ENCODE measurements around the gene ZRANB2. TPM values are rescaled to one million over a fixed set of nuclear protein-coding genes. Genes with fewer than 3 reads are reported as not detected.

Gene ZRANB2
- total and polyA plus RNA-seq, 9 of the 15 experiments (the other 6 are each of a cell fraction or from before 2014, with no cell fraction given) = 80.8 to 264 (median 157) TPM

DNA sequence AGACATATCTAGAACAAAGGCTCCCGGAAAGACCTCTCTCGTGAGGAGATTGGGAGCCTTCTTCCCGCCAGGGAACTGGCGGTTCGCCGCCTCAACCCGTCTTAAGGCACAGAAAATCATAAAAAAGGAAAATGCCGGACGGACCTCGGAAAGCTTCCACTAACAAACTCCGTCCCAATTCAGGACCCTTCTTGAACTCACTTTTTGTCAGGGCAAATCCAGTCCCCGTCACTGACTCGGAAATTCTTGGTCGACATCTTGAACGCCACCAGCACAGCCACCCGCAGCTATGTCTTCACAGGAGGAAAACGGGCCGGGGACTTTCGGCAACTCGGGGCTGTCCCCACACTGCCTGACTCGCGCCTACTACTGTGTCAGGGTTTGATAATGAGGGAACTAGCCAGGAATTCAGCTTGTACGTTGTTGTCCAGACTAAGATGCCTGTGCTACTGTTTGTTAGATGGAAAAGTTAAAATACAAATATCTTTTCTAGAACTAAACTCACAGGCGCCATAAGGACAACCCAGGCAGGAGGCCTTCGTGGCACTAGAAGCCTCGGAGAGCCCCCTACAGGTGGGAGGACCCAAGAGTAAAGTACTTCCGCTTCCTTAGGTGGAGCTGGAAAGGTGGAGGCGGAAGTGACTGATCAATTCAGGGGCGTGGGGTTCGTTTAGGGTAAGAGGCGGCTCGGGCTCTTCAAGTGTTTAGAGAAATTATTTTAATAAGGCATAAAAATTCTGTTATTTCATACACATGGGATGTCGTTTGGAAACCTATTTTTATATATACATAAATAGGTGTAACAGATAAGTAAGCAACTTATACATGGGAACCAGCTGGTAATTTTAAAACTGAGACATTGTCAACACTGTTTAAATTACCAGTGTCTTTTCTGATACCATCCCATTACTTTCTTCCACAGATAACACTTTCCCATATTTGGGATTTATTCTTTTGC is at the start of gene ZRANB2 (continued):
- TF ChIP-seq, protein P1, sequence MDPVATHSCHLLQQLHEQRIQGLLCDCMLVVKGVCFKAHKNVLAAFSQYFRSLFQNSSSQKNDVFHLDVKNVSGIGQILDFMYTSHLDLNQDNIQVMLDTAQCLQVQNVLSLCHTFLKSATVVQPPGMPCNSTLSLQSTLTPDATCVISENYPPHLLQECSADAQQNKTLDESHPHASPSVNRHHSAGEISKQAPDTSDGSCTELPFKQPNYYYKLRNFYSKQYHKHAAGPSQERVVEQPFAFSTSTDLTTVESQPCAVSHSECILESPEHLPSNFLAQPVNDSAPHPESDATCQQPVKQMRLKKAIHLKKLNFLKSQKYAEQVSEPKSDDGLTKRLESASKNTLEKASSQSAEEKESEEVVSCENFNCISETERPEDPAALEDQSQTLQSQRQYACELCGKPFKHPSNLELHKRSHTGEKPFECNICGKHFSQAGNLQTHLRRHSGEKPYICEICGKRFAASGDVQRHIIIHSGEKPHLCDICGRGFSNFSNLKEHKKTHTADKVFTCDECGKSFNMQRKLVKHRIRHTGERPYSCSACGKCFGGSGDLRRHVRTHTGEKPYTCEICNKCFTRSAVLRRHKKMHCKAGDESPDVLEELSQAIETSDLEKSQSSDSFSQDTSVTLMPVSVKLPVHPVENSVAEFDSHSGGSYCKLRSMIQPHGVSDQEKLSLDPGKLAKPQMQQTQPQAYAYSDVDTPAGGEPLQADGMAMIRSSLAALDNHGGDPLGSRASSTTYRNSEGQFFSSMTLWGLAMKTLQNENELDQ (CRISPR knock-in tag; IDR thresholded peaks at IDR 0.05; ENCODE audit: borderline replicate concordance) = 0 out of 2 replicates have a peak, but pooled peaks have one; percentile 37
- TF ChIP-seq MTF1 (CRISPR knock-in tag; IDR thresholded peaks at IDR 0.05; ENCODE audit: borderline replicate concordance) = no peak
- TF ChIP-seq ZHX1 (conservative IDR thresholded peaks at IDR 0.05; ENCODE audit: low read length) = 0 out of 2 replicates have a peak, but pooled peaks have one; percentile 44
- no peak for TF ChIP-seq ZNF586 (CRISPR knock-in tag; conservative IDR thresholded peaks at IDR 0.05)
- TF ChIP-seq NBN (IDR thresholded peaks at IDR 0.05; ENCODE audit: low read depth) = peak; percentile 80; the same call in 1 of the 2 replicates
- TF ChIP-seq PHTF2 (CRISPR knock-in tag; IDR thresholded peaks at IDR 0.05) = no peak
- TF ChIP-seq NRF1 (conservative IDR thresholded peaks at IDR 0.05 in 1 of 2, IDR thresholded peaks at IDR 0.05 in 1 of 2) = peak; percentile 31 to 45; a peak in 2 of 4 replicates
- TF ChIP-seq MAZ (CRISPR knock-in tag; conservative IDR thresholded peaks at IDR 0.05 in 1 of 2, IDR thresholded peaks at IDR 0.05 in 1 of 2) = no peak
- TF ChIP-seq MCM7 (IDR thresholded peaks at IDR 0.05) = no peak
- TF ChIP-seq JUNB (CRISPR knock-in tag; conservative IDR thresholded peaks at IDR 0.05) = no peak
- no peak for TF ChIP-seq MYBL2 (IDR thresholded peaks at IDR 0.05; ENCODE audit: low read depth)
- no peak for TF ChIP-seq MYBL2 (CRISPR knock-in tag; IDR thresholded peaks at IDR 0.05; ENCODE audit: borderline replicate concordance)
- peak; percentile 74 for TF ChIP-seq ETS1 (conservative IDR thresholded peaks at IDR 0.05; ENCODE audit: control insufficient read depth, low read depth, low read length)
- TF ChIP-seq ZNF778 (CRISPR knock-in tag; IDR thresholded peaks at IDR 0.05) = no peak
- TF ChIP-seq ZNF507 (tag; conservative IDR thresholded peaks at IDR 0.05) = no peak
- no peak for TF ChIP-seq FOXA3 (CRISPR knock-in tag; conservative IDR thresholded peaks at IDR 0.05 in 1 of 2, IDR thresholded peaks at IDR 0.05 in 1 of 2)
- TF ChIP-seq RAD21 (CRISPR knock-in tag; conservative IDR thresholded peaks at IDR 0.05 in 1 of 2, IDR thresholded peaks at IDR 0.05 in 1 of 2) = no peak
- no peak for TF ChIP-seq ERF (CRISPR knock-in tag; IDR thresholded peaks at IDR 0.05)
- TF ChIP-seq RBM17 (IDR thresholded peaks at IDR 0.05; ENCODE audit: borderline replicate concordance, low read depth, low read length) = no peak
- TF ChIP-seq ZNF224 (CRISPR knock-in tag; IDR thresholded peaks at IDR 0.05) = no peak

All from K562 (cell line).